Measurements from ENCODE around the gene CD63. TPM values are rescaled to one million over a fixed set of nuclear protein-coding genes. Genes with fewer than 3 reads are reported as not detected.

Gene CD63
- total and polyA plus RNA-seq, 2 of the 13 experiments (the other 11 are each of a cell fraction or from before 2014, with no cell fraction given) = 234 to 277 TPM

- TF ChIP-seq E2F1 (CRISPR knock-in tag; IDR thresholded peaks at IDR 0.05) = no peak
- TF ChIP-seq CERS6 (CRISPR knock-in tag; IDR thresholded peaks at IDR 0.05) = no peak
- TF ChIP-seq JUNB (CRISPR knock-in tag; IDR thresholded peaks at IDR 0.05; ENCODE audit: borderline replicate concordance) = no peak
- TF ChIP-seq ZFP36L1 (CRISPR knock-in tag; IDR thresholded peaks at IDR 0.05) = no peak
- no peak for TF ChIP-seq ZNF3 (CRISPR knock-in tag; IDR thresholded peaks at IDR 0.05)
- peak; percentile 33; the same call in 1 of the 2 replicates for TF ChIP-seq RXRB (CRISPR knock-in tag; IDR thresholded peaks at IDR 0.05; ENCODE audit: borderline replicate concordance)
- TF ChIP-seq ZBTB7A (CRISPR knock-in tag; IDR thresholded peaks at IDR 0.05) = no peak
- peak; percentile 47; the same call in 1 of the 2 replicates for TF ChIP-seq DMAP1 (CRISPR knock-in tag; IDR thresholded peaks at IDR 0.05)
- peak in 1 of 2 experiments; percentile 40; a peak in 1 of 4 replicates for TF ChIP-seq EP300 (IDR thresholded peaks at IDR 0.05; ENCODE audit: low read depth in 2 of 2, low read length in 2 of 2)
- no peak for TF ChIP-seq EP300 (CRISPR knock-in tag; IDR thresholded peaks at IDR 0.05; ENCODE audit: borderline replicate concordance)
- no peak for TF ChIP-seq RNF219 (CRISPR knock-in tag; IDR thresholded peaks at IDR 0.05)
- TF ChIP-seq ZNF225 (CRISPR knock-in tag; IDR thresholded peaks at IDR 0.05) = no peak
- TF ChIP-seq MED1 (CRISPR knock-in tag; IDR thresholded peaks at IDR 0.05) = peak; percentile 85
- TF ChIP-seq DZIP1 (CRISPR knock-in tag; IDR thresholded peaks at IDR 0.05) = no peak
- no peak for TF ChIP-seq MTF1 (CRISPR knock-in tag; IDR thresholded peaks at IDR 0.05)
- TF ChIP-seq FOXJ3 (CRISPR knock-in tag; IDR thresholded peaks at IDR 0.05; ENCODE audit: borderline replicate concordance) = no peak
- TF ChIP-seq ZNF772 (CRISPR knock-in tag; IDR thresholded peaks at IDR 0.05) = peak; percentile 80
- no peak for TF ChIP-seq ZNF34 (CRISPR knock-in tag; IDR thresholded peaks at IDR 0.05; ENCODE audit: borderline replicate concordance)
- TF ChIP-seq CREB3 (CRISPR knock-in tag; IDR thresholded peaks at IDR 0.05) = no peak
- TF ChIP-seq ZMYM2 (CRISPR knock-in tag; IDR thresholded peaks at IDR 0.05) = no peak
- no peak for TF ChIP-seq CBX2 (IDR thresholded peaks at IDR 0.05; ENCODE audit: low read depth, low read length)
- no peak for TF ChIP-seq CBX2 (CRISPR knock-in tag; IDR thresholded peaks at IDR 0.05; ENCODE audit: low read depth)
- no peak for TF ChIP-seq ZNF557 (CRISPR knock-in tag; IDR thresholded peaks at IDR 0.05)
Observed at GRCh38 chr12:55681142-55682077, 47.4 kb downstream of the CD63 start (continued).

All from HepG2 (cell line).